Aorta (tissue), 5 donors: ENCODE results near the gene TUFT1. TPM values are rescaled to one million over a fixed set of nuclear protein-coding genes. Genes with fewer than 3 reads are reported as not detected.
"Not testable (repeated sequence)": the region's sequence is repeated elsewhere in the genome, so short reads cannot be mapped to it uniquely, and the experiment has no call there.

ENCODE experiments used
- ATAC-seq: fragments of 200-7000 bp; cut with Tn5 transposase; one replicate; pipeline ENCODE4 v1.9.1; 2022; ENCODE audit warnings: moderate library complexity; ENCODE audit not compliant: low FRiP score
- DNase-seq, 2 donors: peaks; one replicate each; pipeline ENCODE4 v3.0.0-alpha.2; 2020
- H3K27ac ChIP-seq, 2 donors: one replicate each; pipeline ENCODE4 v1.5.1; 2013; ENCODE audit warnings: low read length in 2 of 2, mild to moderate bottlenecking in 2 of 2, moderate library complexity in 2 of 2, control low read depth in 1 of 2, inconsistent platforms in 1 of 2, low read depth in 1 of 2
- H3K27me3 ChIP-seq, 2 donors: one replicate each; pipeline ENCODE4 v1.6.1; 2013; ENCODE audit warnings: control low read depth in 1 of 2, low read length in 1 of 2, mild to moderate bottlenecking in 1 of 2, moderate library complexity in 1 of 2; ENCODE audit not compliant: insufficient read depth in 2 of 2, control insufficient read depth in 1 of 2
- H3K36me3 ChIP-seq, 2 donors: one replicate each; pipeline ENCODE4 v1.6.1; 2013; ENCODE audit warnings: control low read depth in 1 of 2, low read length in 1 of 2, mild to moderate bottlenecking in 1 of 2; ENCODE audit not compliant: insufficient read depth in 2 of 2, control insufficient read depth in 1 of 2
- H3K4me1 ChIP-seq, 2 donors: one replicate each; pipeline ENCODE4 v1.6.1; 2013; ENCODE audit warnings: low read length in 2 of 2, control low read depth in 1 of 2, mild to moderate bottlenecking in 1 of 2, moderate library complexity in 1 of 2; ENCODE audit not compliant: insufficient read depth in 2 of 2, control insufficient read depth in 1 of 2
- H3K4me3 ChIP-seq, 2 donors: one replicate each; pipeline ENCODE4 v1.5.1; 2013; ENCODE audit warnings: low read length in 2 of 2, control low read depth in 1 of 2, mild to moderate bottlenecking in 1 of 2
- H3K9me3 ChIP-seq: one replicate; pipeline ENCODE4 v1.6.1; 2013; ENCODE audit warnings: mild to moderate bottlenecking, low read length; ENCODE audit not compliant: control insufficient read depth
- WGBS, 2 donors: extraction: QIAGEN DNeasy Blood & Tissue Kit; methylation state at CpG; one replicate each; pipeline ENCODE4 v1.1.7; 2013; 5-methylcytosine and 5-hydroxymethylcytosine counted together
- intact Hi-C, 2 donors: fragments of 100-400 bp; cut with DNase I; formaldehyde crosslinking; loops; one replicate each; pipeline versions ENCODE4 v1.14.2 to v1.15.0; 2022
- polyA plus RNA-seq, 2 donors: library from polyadenylated mRNA; stranded (reverse); fragments of 200-250 nt; gene quantifications; one replicate each; pipeline ENCODE4 v1.2.3, GENCODE V29; 2013
- total RNA-seq, 2 donors: library from RNA; stranded (reverse); fragmentation: NEBNext Ultra II Directional; extraction: Animal tissue kit (Norgen Biotek cat#: 25700); gene quantifications; one replicate each; pipeline ENCODE4 v1.2.1, GENCODE V29; 2021
- donor health status: healthy with polysubstance abuse.
- donor health status: Bipolar disorder and iron deficiency.
- donor health status: DM: no; HTN: no; CAD: no.
- donor health status: DM: no; HTN: no; CAD: no.
- donor health status: DM: yes; HTN: yes; CAD: no.

TUFT1 gene
- total and polyA plus RNA-seq, 4 donors = 3.9 to 11.2 (median 5.5) TPM

- WGBS, 2 donors = 74 to 77% methylated on average over 7 of the region's 7 CpGs
- DNase-seq (no peak), ATAC-seq (no peak)
- Histone ChIP-seq H3K4me3 (no peak overlapping the region), H3K9me3 (no peaks in the 10 kb centered on the region), H3K36me3 (peaks cover 0 to 7% of the 10 kb centered on the region in 2 donors), H3K27ac (no peak overlapping the region), H3K4me1 (no peaks in the 10 kb centered on the region), H3K27me3 (no peaks in the 10 kb centered on the region)
- intact Hi-C loops = no loop called here
Measured at GRCh38 chr1:151584780-151585179, 44.7 kb downstream of the TUFT1 start.

DNA sequence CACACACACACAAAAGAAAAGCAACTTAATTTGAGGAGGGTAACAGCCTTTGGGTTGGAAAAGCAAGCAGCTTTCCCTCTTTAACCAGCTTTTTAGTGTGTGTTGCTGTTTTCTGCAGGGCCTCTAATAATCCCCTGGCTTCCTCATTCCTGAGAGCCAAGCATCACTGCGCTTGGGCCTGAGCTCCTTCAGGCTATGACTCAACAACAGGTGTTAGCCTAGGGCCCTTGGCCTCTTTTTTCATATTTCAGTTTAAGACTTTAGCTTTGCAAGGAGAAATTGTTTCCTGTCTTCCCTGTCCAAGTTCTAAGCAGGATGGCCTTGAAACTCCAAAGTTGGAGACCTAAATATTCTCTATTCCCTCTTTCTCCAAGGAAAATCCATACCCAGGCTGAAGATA is 45.5 kb downstream of the TUFT1 start:
- DNase-seq = no peak
- no peak for ATAC-seq
- WGBS, 2 donors = 0 to 62% methylated on average over 1 of the region's 1 CpG
- peaks cover 0 to 6% of the 10 kb centered on the region in 2 donors for H3K36me3 ChIP-seq
- H3K27ac ChIP-seq = no peak overlapping the region
- H3K4me1 ChIP-seq = no peaks in the 10 kb centered on the region
- intact Hi-C loops = no loop called here
- H3K27me3 ChIP-seq = no peaks in the 10 kb centered on the region
- no peaks in the 10 kb centered on the region for H3K9me3 ChIP-seq
- H3K4me3 ChIP-seq = no peak overlapping the region

DNA sequence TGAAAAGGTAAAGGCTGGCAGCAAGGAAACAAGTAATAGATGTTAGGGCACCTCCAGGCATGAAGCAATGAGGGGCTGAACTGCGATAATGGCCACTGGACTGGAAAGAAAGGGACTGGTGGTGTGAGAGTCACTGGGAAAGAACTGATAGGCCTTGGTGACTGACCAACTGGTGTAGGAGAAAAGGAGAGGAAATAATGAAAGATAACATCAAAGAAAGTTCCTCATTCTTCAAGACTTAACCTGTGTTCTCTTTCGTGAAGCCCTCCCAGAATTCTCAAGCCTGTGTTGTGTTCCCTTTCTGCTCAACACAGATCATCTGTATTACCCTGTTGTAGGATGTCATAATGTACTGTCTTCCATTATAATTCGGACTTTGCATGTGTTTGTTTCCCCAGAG is 50.9 kb downstream of the TUFT1 start:
- intact Hi-C loops = loop anchor here in 1 of 2 donors (10.0 kb wide), 1 partner anchor 56 kb away; no protein-coding TSS in a partner anchor
- Histone ChIP-seq H3K4me3 (no peak overlapping the region), H3K9me3 (no peaks in the 10 kb centered on the region), H3K27ac (no peak overlapping the region), H3K27me3 (no peaks in the 10 kb centered on the region), H3K4me1 (no peaks in the 10 kb centered on the region), H3K36me3 (no peaks in the 10 kb centered on the region)
- ATAC-seq (no peak), DNase-seq (no peak)
- WGBS, 2 donors = 91% methylated on average over 3 of the region's 3 CpGs

GRCh38 chr1:151593730-151594129 is 53.6 kb downstream of the TUFT1 start:
- Histone ChIP-seq H3K4me1 (no peaks in the 10 kb centered on the region), H3K9me3 (no peaks in the 10 kb centered on the region), H3K27ac (no peak overlapping the region), H3K4me3 (no peak overlapping the region), H3K36me3 (no peaks in the 10 kb centered on the region), H3K27me3 (no peaks in the 10 kb centered on the region)
- DNase-seq (no peak), ATAC-seq (no peak)
- WGBS, 2 donors = 32 to 37% methylated on average over 9 of the region's 9 CpGs
- intact Hi-C loops = loop anchor here (1.0 to 10.0 kb wide), 3 partner anchors 59 to 142 kb away; no protein-coding TSS in a partner anchor

- intact Hi-C loops = loop anchor here (1.0 to 10.0 kb wide), 3 partner anchors 59 to 141 kb away; no protein-coding TSS in a partner anchor
- peak; percentile 79 to 87 for DNase-seq
- H3K36me3 ChIP-seq = no peaks in the 10 kb centered on the region
- no peak overlapping the region for H3K27ac ChIP-seq
- no peaks in the 10 kb centered on the region for H3K4me1 ChIP-seq
- H3K4me3 ChIP-seq = no peak overlapping the region
- ATAC-seq = peak; percentile 62
- H3K27me3 ChIP-seq = no peaks in the 10 kb centered on the region
- no peaks in the 10 kb centered on the region for H3K9me3 ChIP-seq
- WGBS, 2 donors = 7 to 11% methylated on average over 12 of the region's 12 CpGs
Measured at GRCh38 chr1:151594143-151594625, 54.1 kb downstream of the TUFT1 start.

DNA sequence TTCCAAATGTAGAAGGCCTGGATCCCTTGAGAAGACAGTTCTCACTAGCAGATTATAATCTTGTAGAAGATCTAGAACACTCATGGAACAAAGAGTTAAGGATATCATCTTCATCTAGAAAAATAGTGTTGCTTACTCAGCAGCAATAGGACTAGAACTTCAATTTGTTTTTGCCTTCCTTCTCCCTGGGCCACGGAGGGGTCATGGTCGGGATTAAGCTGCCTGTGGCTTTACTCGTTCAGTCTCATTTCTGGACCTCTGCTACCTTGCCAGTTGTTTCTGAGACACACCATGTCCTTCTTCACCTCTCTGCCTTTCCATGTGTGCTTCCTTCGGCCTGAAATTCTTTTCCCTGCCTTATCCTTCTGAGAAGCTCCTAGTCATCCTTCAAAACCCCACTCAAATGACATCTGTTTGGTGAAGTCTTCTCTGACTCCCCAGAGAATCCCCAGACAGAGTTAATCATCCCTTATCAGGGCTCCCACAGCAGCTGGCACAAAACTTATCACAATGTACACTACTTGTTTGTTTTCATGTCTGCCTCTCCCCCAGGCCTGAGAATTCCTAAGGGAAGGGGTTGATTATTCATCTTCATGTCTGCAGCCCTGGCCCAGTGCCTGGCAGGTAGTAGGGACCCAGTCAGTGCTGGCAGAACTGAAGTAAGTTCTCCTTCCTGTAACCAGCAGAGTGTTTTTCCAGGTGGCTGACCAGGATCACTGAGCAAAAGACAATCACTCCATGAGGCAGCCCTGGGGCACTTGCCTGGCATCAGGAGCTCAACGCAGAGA is 56.3 kb downstream of the TUFT1 start:
- Histone ChIP-seq H3K9me3 (no peaks in the 10 kb centered on the region), H3K36me3 (no peaks in the 10 kb centered on the region), H3K4me1 (no peaks in the 10 kb centered on the region), H3K4me3 (no peak overlapping the region), H3K27ac (no peak overlapping the region), H3K27me3 (no peaks in the 10 kb centered on the region)
- intact Hi-C loops = loop anchor here in 1 of 2 donors (10.0 kb wide), 1 partner anchor 62 kb away; no protein-coding TSS in a partner anchor
- WGBS, 2 donors = 75 to 77% methylated on average over 5 of the region's 5 CpGs
- DNase-seq (no peak), ATAC-seq (no peak)

- ATAC-seq, H3K36me3 ChIP-seq, H3K4me1 ChIP-seq, DNase-seq, H3K27ac ChIP-seq, H3K4me3 ChIP-seq, H3K9me3 ChIP-seq, intact Hi-C loops, H3K27me3 ChIP-seq: not testable (repeated sequence)
- 60 to 83% methylated on average over 2 to 5 of the region's 5 CpGs for WGBS, 2 donors
Measured at GRCh38 chr1:151602550-151602949, 62.4 kb downstream of the TUFT1 start.

- Histone ChIP-seq H3K9me3 (no peaks in the 10 kb centered on the region), H3K27ac (no peak overlapping the region), H3K4me3 (no peak overlapping the region), H3K27me3 (no peaks in the 10 kb centered on the region), H3K4me1 (no peaks in the 10 kb centered on the region), H3K36me3 (no peaks in the 10 kb centered on the region)
- 74% methylated on average over 2 of the region's 2 CpGs for WGBS, 2 donors
- intact Hi-C loops = no loop called here
- DNase-seq (no peak), ATAC-seq (no peak)
Measured at GRCh38 chr1:151604291-151604690, 64.2 kb downstream of the TUFT1 start.

GRCh38 chr1:151606384-151606783 is 66.3 kb downstream of the TUFT1 start:
- Histone ChIP-seq H3K4me1 (no peaks in the 10 kb centered on the region), H3K27me3 (no peaks in the 10 kb centered on the region), H3K9me3 (no peaks in the 10 kb centered on the region), H3K27ac (no peak overlapping the region), H3K36me3 (no peaks in the 10 kb centered on the region), H3K4me3 (no peak overlapping the region)
- ATAC-seq (no peak), DNase-seq (no peak)
- intact Hi-C loops = no loop called here
